Stimulated activated CD4-positive, alpha-beta T cell treated with anti-CD3 and anti-CD28 coated beads, Interleukin-2, amount 100 ng/mL, for 48 hours (primary cell): Measurements from ENCODE around the gene KRT15.

Source experiments
- DNase-seq, 2 donors: peaks; one replicate each; pipeline ENCODE4 v3.0.0-alpha.2; 2020

The KRT15 gene

GRCh38 chr17:41476866-41477815 is 41.5 kb downstream of the KRT15 start:
- no peak for DNase-seq

- no peak for DNase-seq
Observed at GRCh38 chr17:41475421-41475820, 43.3 kb downstream of the KRT15 start.

DNA sequence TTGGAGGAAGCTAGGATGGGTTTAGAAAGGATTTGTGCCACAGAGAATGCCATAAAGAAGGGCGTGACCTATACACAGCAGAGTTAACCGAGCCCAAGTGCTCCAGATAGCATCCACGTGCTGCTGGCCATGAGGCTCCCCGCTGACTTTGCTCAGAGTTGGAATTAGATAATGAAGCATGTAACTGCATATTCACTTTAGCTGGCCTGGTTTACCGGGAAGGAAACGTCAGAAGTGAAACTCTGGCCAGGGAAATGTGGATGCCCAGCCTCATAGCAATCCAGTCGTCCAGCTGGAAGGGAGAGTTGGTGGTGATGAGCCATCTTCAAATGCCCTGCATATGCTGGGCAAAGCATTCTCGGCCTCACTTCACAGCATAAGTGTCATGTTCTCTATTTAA is 43.8 kb downstream of the KRT15 start:
- DNase-seq, result no peak

GRCh38 chr17:41468346-41468745 is 50.3 kb downstream of the KRT15 start:
- DNase-seq, result no peak

DNA sequence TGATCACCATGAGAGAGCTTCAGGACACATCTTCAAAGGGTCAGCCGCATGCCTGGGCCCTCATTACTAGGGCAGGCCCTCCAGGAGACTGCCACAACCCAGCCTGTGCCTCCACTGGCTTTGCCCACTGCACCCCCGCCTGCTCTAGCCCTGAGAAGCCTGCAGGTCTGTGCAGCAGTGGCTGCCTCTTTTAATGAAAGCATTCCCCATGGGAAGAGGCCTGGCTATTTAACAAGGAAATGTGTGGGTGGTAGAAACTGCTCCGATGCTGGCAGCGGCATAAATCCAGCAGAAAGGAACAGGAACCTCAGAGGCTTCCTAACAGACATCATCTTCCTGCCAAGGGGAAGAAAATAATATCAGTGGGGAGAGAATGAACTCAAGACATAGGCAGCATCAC is 51.1 kb downstream of the KRT15 start:
- no peak for DNase-seq

DNA sequence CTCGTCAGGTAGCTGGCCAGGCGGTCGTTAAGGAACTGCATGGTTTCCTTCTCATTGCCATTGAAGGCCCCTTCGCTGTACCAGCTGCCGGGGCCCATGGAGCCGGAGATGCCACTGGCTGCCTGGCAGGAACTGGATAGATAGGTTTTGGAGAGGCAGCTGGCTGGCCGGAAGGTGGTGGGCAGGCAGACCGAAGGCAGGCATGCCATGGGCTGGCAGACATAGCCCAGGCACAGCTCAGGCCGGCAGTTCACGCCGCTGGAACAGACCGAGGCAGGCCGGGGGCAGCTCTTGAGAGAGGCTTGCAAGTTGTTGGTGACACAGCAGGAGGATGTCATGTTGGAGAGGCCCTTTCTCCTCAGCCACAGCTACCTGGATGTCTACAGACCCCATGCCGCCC is 51.7 kb downstream of the KRT15 start, which contains the start of gene KRT32:
TSS of gene KRT32 (minus strand) at position 399 of the 400 bp plus-strand sequence. CDS start at position 338, 61 bp downstream.
- DNase-seq, result no peak

DNA sequence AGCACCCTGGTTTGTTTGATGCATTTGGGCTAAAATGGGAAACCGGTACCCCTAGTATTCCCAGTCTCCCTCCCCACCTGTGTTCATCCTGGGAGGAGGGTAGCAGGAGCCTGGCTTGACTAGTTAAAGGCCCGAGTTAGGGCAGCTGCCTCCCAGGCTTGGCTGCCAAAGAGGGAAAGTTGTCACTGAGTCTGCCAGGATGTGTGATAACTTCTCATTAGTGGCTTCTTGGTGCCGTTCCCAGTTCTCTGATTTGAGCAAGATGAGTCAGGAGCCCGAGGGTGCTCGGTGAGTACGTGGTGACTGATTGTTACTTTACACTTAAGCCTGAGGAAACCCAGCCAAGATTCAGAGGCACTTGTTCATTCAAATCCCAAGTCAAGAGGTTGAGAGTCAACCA is 54.0 kb downstream of the KRT15 start:
- DNase-seq, result no peak

- no peak for DNase-seq
Observed at GRCh38 chr17:41464173-41464572, 54.5 kb downstream of the KRT15 start.

DNA sequence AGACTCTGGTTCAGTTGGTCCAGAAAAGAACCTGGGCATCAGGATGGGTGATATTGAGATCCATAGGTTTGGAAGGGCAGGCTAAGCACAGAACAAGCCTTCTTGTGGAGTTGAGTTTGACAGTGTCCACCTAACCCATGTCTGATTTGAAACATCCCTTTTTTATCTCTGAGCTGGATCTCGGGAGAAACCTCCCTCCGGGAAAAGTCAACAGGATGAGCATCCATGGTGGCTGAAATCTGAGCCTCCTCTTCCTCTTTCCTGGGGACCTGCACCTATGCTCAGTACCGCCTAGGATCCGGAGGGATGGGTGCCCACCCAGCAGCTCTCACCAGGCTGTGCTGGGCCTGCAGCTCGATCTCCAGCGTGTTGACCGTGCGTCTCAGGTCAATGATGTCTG is 54.9 kb downstream of the KRT15 start:
- DNase-seq, result no peak
